ENCODE measurements around the gene COX7B2.

Gene COX7B2

GRCh38 chr4:46909078-46909477 is at the start of gene COX7B2:
TSS of gene COX7B2 (minus strand) at chr4:46909245. CDS start at chr4:46735192, 174,053 bp downstream.
- DNase-seq: no peak

GRCh38 chr4:46956451-46956850 is 47.4 kb upstream of the COX7B2 start:
- no peak for DNase-seq

GRCh38 chr4:46955601-46956000 is 46.6 kb upstream of the COX7B2 start:
- no peak for DNase-seq

- DNase-seq: no peak
These were observed 45.6 kb upstream of the COX7B2 start for GRCh38 chr4:46954643-46955042.

GRCh38 chr4:46953564-46953963 is 44.5 kb upstream of the COX7B2 start:
- no peak for DNase-seq

- no peak for DNase-seq
These were observed 43.4 kb upstream of the COX7B2 start for GRCh38 chr4:46952451-46952850.

- no peak for DNase-seq
These were observed 41.8 kb upstream of the COX7B2 start for GRCh38 chr4:46950826-46951225.

GRCh38 chr4:46949822-46950221 is 40.8 kb upstream of the COX7B2 start:
- DNase-seq: no peak

- no peak for DNase-seq
These were observed 38.5 kb upstream of the COX7B2 start for GRCh38 chr4:46947541-46947940.

GRCh38 chr4:46946919-46947536 is 38.0 kb upstream of the COX7B2 start:
- DNase-seq: no peak

GRCh38 chr4:46945062-46945461 is 36.0 kb upstream of the COX7B2 start:
- DNase-seq: no peak

GRCh38 chr4:46944345-46944744 is 35.3 kb upstream of the COX7B2 start:
- DNase-seq: no peak

- DNase-seq: no peak
These were observed 28.4 kb upstream of the COX7B2 start for GRCh38 chr4:46937493-46937892.

- DNase-seq: no peak
These were observed 25.7 kb upstream of the COX7B2 start for GRCh38 chr4:46934726-46935125.

- DNase-seq: no peak
These were observed 24.6 kb upstream of the COX7B2 start for GRCh38 chr4:46933686-46934085.

GRCh38 chr4:46931981-46932380 is 22.9 kb upstream of the COX7B2 start:
- DNase-seq: no peak

- DNase-seq: no peak
These were observed 21.8 kb upstream of the COX7B2 start for GRCh38 chr4:46930891-46931290.

GRCh38 chr4:46927201-46927600 is 18.2 kb upstream of the COX7B2 start:
- no peak for DNase-seq

- no peak for DNase-seq
These were observed 15.9 kb upstream of the COX7B2 start for GRCh38 chr4:46924789-46925529.

GRCh38 chr4:46922205-46922604 is 13.2 kb upstream of the COX7B2 start:
- no peak for DNase-seq

- DNase-seq: no peak
These were observed 897 bp downstream of the COX7B2 start for GRCh38 chr4:46908148-46908547.

GRCh38 chr4:46900082-46900481 is 9.0 kb downstream of the COX7B2 start:
- no peak for DNase-seq

- DNase-seq: no peak
These were observed 14.2 kb downstream of the COX7B2 start for GRCh38 chr4:46894826-46895225.

GRCh38 chr4:46890056-46890455 is 19.0 kb downstream of the COX7B2 start:
- no peak for DNase-seq

GRCh38 chr4:46889410-46889809 is 19.6 kb downstream of the COX7B2 start:
- no peak for DNase-seq

All from NCI-H2107 (cell line).